HG03097 (cell line): ENCODE measurements around the gene PLEKHM2.
"Not testable (repeated sequence)": the region's sequence is repeated elsewhere in the genome, so short reads cannot be mapped to it uniquely, and the experiment has no call there.

Experiments
- ATAC-seq: cut with Tn5 transposase; IDR thresholded peaks from one replicate; pipeline ENCODE4 v1.9.1; 2021; ENCODE audit not compliant: unreplicated experiment, low FRiP score

The PLEKHM2 gene

GRCh38 chr1:15698201-15698600 lies 14.1 kb downstream of the PLEKHM2 start:
- no peak for ATAC-seq

GRCh38 chr1:15699321-15699720 lies 15.2 kb downstream of the PLEKHM2 start:
- not testable (repeated sequence) for ATAC-seq

GRCh38 chr1:15700508-15700907 lies 16.4 kb downstream of the PLEKHM2 start:
- ATAC-seq = no peak

- no peak for ATAC-seq
These were observed 17.7 kb downstream of the PLEKHM2 start for GRCh38 chr1:15701784-15702183.

- no peak for ATAC-seq
These were observed 18.8 kb downstream of the PLEKHM2 start for GRCh38 chr1:15702722-15703550.

GRCh38 chr1:15703562-15703961 lies 19.4 kb downstream of the PLEKHM2 start:
- ATAC-seq = no peak

- no peak for ATAC-seq
These were observed 20.5 kb downstream of the PLEKHM2 start for GRCh38 chr1:15704526-15705183.

- ATAC-seq = no peak
These were observed 21.1 kb downstream of the PLEKHM2 start for GRCh38 chr1:15705184-15705566.

- ATAC-seq = no peak
These were observed 22.6 kb downstream of the PLEKHM2 start for GRCh38 chr1:15706751-15707150.

GRCh38 chr1:15707239-15707925 lies 23.3 kb downstream of the PLEKHM2 start:
- ATAC-seq = no peak

GRCh38 chr1:15708486-15709137 lies 24.5 kb downstream of the PLEKHM2 start:
- no peak for ATAC-seq

GRCh38 chr1:15709226-15709625 lies 25.1 kb downstream of the PLEKHM2 start:
- ATAC-seq = no peak

- ATAC-seq = no peak
These were observed 28.0 kb downstream of the PLEKHM2 start for GRCh38 chr1:15712168-15712567.

- no peak for ATAC-seq
These were observed 30.5 kb downstream of the PLEKHM2 start for GRCh38 chr1:15714406-15715136.

- ATAC-seq = no peak
These were observed 33.5 kb downstream of the PLEKHM2 start for GRCh38 chr1:15717418-15718125.

- no peak for ATAC-seq
These were observed 34.1 kb downstream of the PLEKHM2 start for GRCh38 chr1:15718199-15718601.

- ATAC-seq = no peak
These were observed 35.4 kb downstream of the PLEKHM2 start for GRCh38 chr1:15719381-15720120.

- ATAC-seq = no peak
These were observed 36.7 kb downstream of the PLEKHM2 start for GRCh38 chr1:15720861-15721260.

- no peak for ATAC-seq
These were observed 38.3 kb downstream of the PLEKHM2 start for GRCh38 chr1:15722411-15722810.
